Esophagus squamous epithelium (tissue), 5 donors: ENCODE data around the gene CD300LF. TPM values are rescaled to one million over a fixed set of nuclear protein-coding genes. Genes with fewer than 3 reads are reported as not detected.

Experiments used
- DNase-seq: peaks from one replicate; lab custom pipeline; 2025; lab: John Stamatoyannopoulos, UW
- H3K27ac ChIP-seq, 4 donors: fragments of 200-600 bp; sonication (generic); one replicate each; pipeline ENCODE4 v1.5.1; 2016 to 2019; ENCODE audit warnings: mild to moderate bottlenecking in 1 of 4
- H3K27me3 ChIP-seq, 4 donors: fragments of 200-600 bp; sonication (generic); 1 replicate in 3 of 4; 2 replicates in 1 of 4; pipeline versions ENCODE4 v1.5.1 to v1.6.0; 2017 to 2021; ENCODE audit warnings: antibody characterized with exemption in 1 of 4
- H3K36me3 ChIP-seq, 3 donors: fragments of 200-600 bp; sonication (generic); one replicate each; pipeline ENCODE4 v1.5.1; 2016 to 2019
- H3K4me1 ChIP-seq, 3 donors: fragments of 200-600 bp; sonication (generic); one replicate each; pipeline ENCODE4 v1.5.1; 2017 to 2019
- H3K4me3 ChIP-seq, 4 donors: fragments of 200-600 bp; sonication (generic); 1 replicate in 3 of 4; 2 replicates in 1 of 4; pipeline ENCODE4 v1.5.1; 2016 to 2019; ENCODE audit warnings: mild to moderate bottlenecking in 2 of 4, moderate library complexity in 1 of 4
- H3K9me3 ChIP-seq, 3 donors: fragments of 200-600 bp; sonication (generic); one replicate each; pipeline ENCODE4 v1.5.1; 2016 to 2019
- CTCF ChIP-seq, 6 experiments: fragments of 450-650 bp in 4 of 6; fragments of 200-600 bp in 2 of 6; sonication (generic) in 2 of 6; IDR thresholded peaks; one replicate each; pipeline ENCODE4 v1.5.1; 2016 to 2019; ENCODE audit warnings: antibody characterized with exemption in 6 of 6, mild to moderate bottlenecking in 4 of 6, moderate library complexity in 4 of 6
- POLR2A ChIP-seq, 4 donors: fragments of 450-650 bp; IDR thresholded peaks; one replicate each; pipeline ENCODE4 v1.6.1; 2017; ENCODE audit warnings: antibody characterized with exemption in 4 of 4, mild to moderate bottlenecking in 4 of 4, moderate library complexity in 3 of 4
- WGBS, 2 donors: methylation state at CpG; one replicate each; pipeline ENCODE4 v1.1.5; 2018; 5-methylcytosine and 5-hydroxymethylcytosine counted together
- intact Hi-C: fragments of 100-400 bp; cut with DNase I; formaldehyde crosslinking; loops from one replicate; pipeline ENCODE4 v1.15.0; 2022
- total RNA-seq, 4 donors: library from RNA; depleted of rRNA; stranded (reverse); fragments of >200 nt; gene quantifications; one replicate each; pipeline ENCODE4 v1.1.0, GENCODE V29; 2016
- donor health status: DM: yes; HTN: yes; CAD: no.

The CD300LF gene
- total RNA-seq, 4 donors from 2014 or later = 0.48 to 1.3 (median 0.89) TPM

- 72 to 79% methylated on average over 2 of the region's 2 CpGs for WGBS, 2 donors
- no peak for DNase-seq
- H3K36me3 ChIP-seq = no peaks in the 10 kb centered on the region
- H3K4me3 ChIP-seq = no peak overlapping the region
- peaks cover 0 to 55% (median 0%) of the 10 kb centered on the region in 4 donors for H3K27me3 ChIP-seq
- intact Hi-C loops = no loop called here
- peaks cover 0 to under 1% (median 0%) of the 10 kb centered on the region in 3 donors for H3K4me1 ChIP-seq
- no peak overlapping the region for H3K27ac ChIP-seq
- TF ChIP-seq POLR2A (IDR thresholded peaks at IDR 0.05) (no peak), CTCF (IDR thresholded peaks at IDR 0.05) (no peak)
- H3K9me3 ChIP-seq = no peaks in the 10 kb centered on the region
Measured at GRCh38 chr17:74645010-74645409, 67.7 kb downstream of the CD300LF start.

GRCh38 chr17:74644419-74644818, 68.3 kb downstream of the CD300LF start:
- H3K36me3 ChIP-seq = no peaks in the 10 kb centered on the region
- intact Hi-C loops = no loop called here
- 73 to 77% methylated on average over 2 of the region's 2 CpGs for WGBS, 2 donors
- DNase-seq = no peak
- no peak overlapping the region for H3K27ac ChIP-seq
- TF ChIP-seq CTCF (IDR thresholded peaks at IDR 0.05) = no peak
- TF ChIP-seq POLR2A (IDR thresholded peaks at IDR 0.05) = no peak
- H3K27me3 ChIP-seq = peaks cover 0 to 55% (median 0%) of the 10 kb centered on the region in 4 donors
- H3K9me3 ChIP-seq = no peaks in the 10 kb centered on the region
- no peak overlapping the region for H3K4me3 ChIP-seq
- H3K4me1 ChIP-seq = peaks cover 0 to 4% (median 0%) of the 10 kb centered on the region in 3 donors

Other genes with a start within 250 kb of the CD300LF start
- gene CD300A, start 246.3 kb downstream of the CD300LF start, total RNA-seq = 10 to 100 TPM in 1 of 4 donors, 1 to 10 TPM in 2, under 1 TPM in 1; 0.88 to 19.6 (median 2.8) TPM
- gene CD300LB, start 181.4 kb downstream of the CD300LF start, total RNA-seq = under 1 TPM in 2 of 4 donors, not detected in 2; 0.19 TPM
- under 1 TPM in 3 of 4 donors, not detected in 1; 0.18 to 0.76 (median 0.42) TPM for gene CD300C, start 166.8 kb downstream of the CD300LF start, total RNA-seq
- gene CD300H, start 145.4 kb downstream of the CD300LF start, total RNA-seq = not detected
- not detected for gene CD300LD, start 120.6 kb downstream of the CD300LF start, total RNA-seq
- under 1 TPM; 0.15 to 0.53 (median 0.18) TPM for gene CD300E, start 89.2 kb downstream of the CD300LF start, total RNA-seq
- 1 to 10 TPM in 2 of 4 donors, under 1 TPM in 1, not detected in 1; 0.44 to 3.2 (median 1.6) TPM for gene RAB37, start 24.3 kb upstream of the CD300LF start, total RNA-seq
- gene NHERF1, start 35.7 kb upstream of the CD300LF start, total RNA-seq = 100 to 1,000 TPM; 214 to 483 (median 313) TPM
- gene NAT9, start 63.4 kb upstream of the CD300LF start, total RNA-seq = 10 to 100 TPM; 17.3 to 29.8 (median 24.5) TPM
- gene GRIN2C, start 147.0 kb upstream of the CD300LF start, total RNA-seq = 1 to 10 TPM in 1 of 4 donors, under 1 TPM in 2, not detected in 1; 0.13 to 4.6 (median 0.19) TPM
- 10 to 100 TPM; 24.4 to 46.4 (median 32.4) TPM for gene FDXR, start 160.1 kb upstream of the CD300LF start, total RNA-seq
- 1 to 10 TPM in 2 of 4 donors, under 1 TPM in 2; 0.19 to 6.0 (median 1.9) TPM for gene FADS6, start 180.7 kb upstream of the CD300LF start, total RNA-seq
- 10 to 100 TPM in 1 of 4 donors, 1 to 10 TPM in 3; 2.9 to 12.1 (median 6.7) TPM for gene USH1G, start 210.3 kb upstream of the CD300LF start, total RNA-seq
- 1 to 10 TPM in 1 of 4 donors, under 1 TPM in 2, not detected in 1; 0.38 to 1.4 (median 0.41) TPM for gene OTOP2, start 211.3 kb upstream of the CD300LF start, total RNA-seq
- gene OTOP3, start 223.0 kb upstream of the CD300LF start, total RNA-seq = 10 to 100 TPM in 3 of 4 donors, 1 to 10 TPM in 1; 7.1 to 33.9 (median 24.0) TPM